GM18867 (cell line): Measurements from ENCODE around the gene RARB.

Experiments
- ATAC-seq: cut with Tn5 transposase; IDR thresholded peaks from one replicate; pipeline ENCODE4 v1.9.1; 2021; ENCODE audit warnings: mild to moderate bottlenecking, moderate library complexity; ENCODE audit not compliant: unreplicated experiment

Gene RARB

DNA sequence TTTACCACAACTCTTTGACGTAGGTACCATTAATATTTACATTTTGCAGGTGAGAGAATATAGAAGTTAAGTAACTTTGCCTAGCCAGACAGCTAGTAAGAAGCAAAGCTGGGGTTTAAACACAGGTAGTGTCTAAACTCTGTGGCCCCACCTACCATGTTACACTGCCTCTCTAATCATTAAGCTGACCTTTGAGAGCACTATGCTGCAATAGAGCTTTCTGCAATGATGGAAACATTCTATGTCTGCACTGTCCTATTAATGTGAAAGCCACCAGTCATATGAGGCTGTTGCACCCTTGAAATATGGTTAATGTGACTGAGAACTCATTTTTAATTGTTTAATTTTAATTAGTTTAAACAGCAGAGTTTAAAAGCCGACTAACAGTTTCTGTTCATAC, 6.3 kb upstream of the RARB start:
- no peak for ATAC-seq

DNA sequence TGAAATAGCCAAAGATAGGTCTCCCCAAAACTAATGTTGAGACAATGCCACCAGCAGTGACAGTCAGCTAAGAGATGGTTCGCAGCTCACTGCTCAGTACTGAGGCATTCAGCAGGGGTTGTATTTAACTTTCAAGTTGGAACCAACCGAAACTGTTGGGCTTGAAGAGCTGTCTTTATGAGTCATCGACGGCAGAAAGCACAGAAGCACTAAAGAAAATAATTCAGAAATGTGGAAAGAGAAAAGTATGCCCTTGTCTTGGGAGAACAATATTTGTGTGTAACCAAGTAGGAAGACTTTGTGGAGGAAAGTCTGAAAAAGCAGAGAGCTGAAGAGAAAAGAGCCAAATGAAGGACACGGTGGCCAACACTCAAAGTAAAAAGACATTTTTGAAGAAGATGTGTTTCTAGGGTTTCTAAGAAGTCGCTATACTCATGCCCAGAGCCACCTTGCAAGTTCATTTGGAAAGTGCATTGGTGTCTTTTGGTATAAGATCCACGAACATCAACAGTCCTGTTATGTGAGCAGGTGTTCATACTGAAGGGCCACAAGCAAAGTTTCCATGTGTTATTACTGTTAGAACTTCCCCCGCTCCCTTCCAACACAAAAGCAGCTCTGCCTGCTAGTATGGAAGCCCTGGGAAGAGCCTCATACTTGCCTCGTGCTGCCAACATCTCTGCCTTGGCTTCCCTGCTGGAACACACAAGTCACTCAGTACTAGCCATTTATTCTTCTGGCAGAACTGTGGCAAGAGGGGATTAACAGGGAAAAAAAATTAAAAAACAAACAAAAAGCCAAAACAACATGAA, 4.1 kb upstream of the RARB start:
- no peak for ATAC-seq

- no peak for ATAC-seq
Observed at GRCh38 chr3:25424614-25425013, 3.4 kb upstream of the RARB start.

DNA sequence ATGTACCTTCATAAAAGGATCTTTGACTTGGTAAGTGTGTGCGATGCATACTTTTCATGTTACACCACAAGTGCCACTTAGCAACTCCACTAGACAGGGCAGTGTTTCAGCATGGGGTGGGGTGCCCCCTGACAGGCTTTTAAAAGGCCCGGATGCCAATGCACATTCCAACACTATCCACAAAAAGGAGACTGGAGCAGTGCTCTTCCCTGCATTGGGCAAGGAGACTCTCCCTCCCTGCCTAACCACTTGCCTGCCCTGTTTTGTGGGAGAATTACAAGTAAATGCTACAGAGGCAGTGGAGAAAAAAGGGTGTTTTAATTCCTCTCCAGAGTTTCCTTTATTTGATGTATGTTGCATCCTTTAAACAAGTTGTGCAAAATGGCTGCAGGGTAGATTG, 1.7 kb upstream of the RARB start:
- no peak for ATAC-seq

DNA sequence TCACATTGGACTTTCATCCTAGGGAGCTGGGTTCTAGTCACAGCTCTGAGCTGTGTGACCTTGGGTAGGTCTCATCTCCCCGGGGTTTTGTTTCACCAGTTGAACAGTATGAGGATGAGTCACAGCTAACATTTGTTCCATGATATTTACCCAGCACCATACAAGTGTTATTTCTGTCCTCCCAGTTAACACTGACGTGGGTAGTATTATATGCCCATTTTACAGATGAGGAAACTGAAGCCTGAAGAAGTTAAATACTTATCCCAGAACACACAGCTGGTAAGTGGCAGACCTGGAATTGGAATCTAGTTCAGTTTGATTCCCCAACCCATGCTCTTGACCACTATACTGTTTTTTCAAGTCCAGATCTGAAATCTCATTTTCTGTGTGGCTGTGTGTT, 908 bp upstream of the RARB start:
- ATAC-seq = no peak

DNA sequence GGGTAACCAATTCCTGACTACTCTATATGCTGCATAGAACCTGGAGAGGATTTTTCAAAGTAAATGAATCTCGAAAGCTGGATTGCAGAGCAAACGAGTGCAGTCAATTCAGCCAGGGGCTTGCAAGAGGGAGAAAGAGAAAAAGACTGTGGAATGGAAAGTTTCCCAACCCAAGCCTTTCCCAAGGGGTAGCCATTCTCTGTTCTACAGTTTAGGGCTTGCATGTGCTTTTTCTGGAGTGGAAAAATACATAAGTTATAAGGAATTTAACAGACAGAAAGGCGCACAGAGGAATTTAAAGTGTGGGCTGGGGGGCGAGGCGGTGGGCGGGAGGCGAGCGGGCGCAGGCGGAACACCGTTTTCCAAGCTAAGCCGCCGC, 511 bp upstream of the RARB start:
- no peak for ATAC-seq

DNA sequence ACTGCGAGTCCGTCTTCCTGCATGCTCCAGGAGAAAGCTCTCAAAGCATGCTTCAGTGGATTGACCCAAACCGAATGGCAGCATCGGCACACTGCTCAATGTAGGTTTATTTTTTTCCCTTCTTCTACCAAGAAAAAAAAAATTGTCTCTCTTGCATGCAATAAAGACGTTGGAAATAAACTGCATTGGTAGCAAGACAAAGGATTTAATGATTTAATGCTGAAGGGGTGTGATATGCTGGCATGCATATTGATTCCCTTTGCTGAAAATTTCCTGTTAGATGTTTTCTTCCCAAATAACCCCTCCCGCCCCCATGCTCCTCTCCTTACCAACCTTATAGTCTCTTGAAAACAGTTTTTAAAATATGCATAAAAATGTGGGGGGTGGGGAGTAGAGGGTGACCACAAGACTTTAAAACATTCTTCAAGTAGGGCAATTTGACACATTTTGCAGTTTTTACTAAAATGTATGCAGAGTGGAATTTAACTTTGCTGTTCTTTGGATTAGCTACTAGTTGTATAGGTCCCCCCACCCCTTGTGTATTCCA, 799 bp downstream of the RARB start:
- no peak for ATAC-seq

DNA sequence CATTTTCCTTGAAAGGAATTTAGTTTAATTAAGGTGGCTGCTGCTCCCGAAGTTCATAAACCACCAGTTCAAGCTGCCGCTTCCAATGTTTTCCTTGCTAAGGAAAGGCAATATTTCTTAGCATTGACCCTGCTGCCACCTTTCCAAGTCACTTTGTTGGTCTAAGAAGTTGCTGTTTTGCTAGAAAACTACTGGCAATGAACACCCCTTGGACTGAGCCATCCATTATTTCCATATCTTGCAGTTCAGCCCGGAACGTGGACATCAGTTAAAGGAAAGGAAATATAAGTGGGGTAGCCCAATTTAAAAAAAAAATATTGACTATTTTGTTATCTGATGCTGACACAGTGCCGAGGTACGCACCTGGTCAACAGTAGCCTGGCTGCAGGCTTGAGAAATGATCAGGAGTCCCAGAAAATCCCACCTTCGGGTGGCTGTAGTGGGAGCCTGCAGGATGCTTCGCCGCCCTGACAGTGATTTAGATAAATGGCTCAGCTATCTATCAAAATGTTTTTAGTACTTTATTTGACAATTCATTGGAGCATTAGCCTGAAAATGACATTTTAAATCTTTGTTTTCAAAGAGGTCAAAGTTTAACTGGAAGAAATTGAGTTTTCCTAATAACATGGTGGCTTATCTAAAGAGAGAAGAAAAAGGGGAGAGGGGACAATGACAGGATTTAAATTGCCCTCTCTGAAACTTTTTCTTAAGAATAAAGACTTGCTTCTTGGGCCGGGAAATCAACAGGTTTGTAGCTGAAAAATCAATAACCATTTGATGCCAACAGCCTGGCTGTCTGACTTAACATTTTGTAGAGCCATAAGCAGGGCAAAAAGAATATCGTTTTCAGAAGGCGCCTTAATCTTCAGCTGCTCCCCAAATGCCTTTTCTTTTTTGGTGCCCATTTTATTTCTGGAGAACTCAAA, 1.6 kb downstream of the RARB start:
- ATAC-seq = no peak

DNA sequence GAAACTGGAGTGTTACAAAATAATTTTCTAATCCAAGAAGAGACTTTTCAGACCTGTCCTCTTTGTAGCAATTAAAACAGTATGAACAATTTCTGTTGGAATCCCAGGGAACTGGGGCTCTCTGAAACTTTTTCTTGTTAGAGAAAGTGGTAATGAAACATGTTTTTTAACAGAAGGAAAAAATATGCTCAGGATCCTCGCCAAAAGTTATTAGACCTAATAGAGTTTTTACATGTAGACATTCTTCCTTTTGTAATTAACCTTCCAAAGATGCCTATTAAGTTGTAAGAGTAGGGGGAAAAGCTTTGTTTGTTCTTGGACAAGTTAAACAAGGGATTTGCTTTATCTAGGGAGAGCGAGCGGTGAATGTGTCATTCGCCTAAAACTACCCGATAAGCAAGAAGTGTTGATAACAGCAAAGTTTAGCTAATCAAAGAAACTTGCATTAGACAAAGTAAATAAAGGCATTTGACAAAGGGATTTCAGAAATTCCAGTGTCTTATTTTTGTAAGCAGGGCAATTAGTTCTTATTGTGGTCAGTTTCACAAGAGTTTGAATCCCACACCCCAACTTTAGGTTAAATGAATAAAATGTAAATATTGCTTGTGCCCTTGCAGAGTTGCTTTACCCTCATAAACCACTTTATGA, 2.3 kb downstream of the RARB start:
- ATAC-seq = no peak

GRCh38 chr3:25430935-25431770, 3.1 kb downstream of the RARB start:
- no peak for ATAC-seq

DNA sequence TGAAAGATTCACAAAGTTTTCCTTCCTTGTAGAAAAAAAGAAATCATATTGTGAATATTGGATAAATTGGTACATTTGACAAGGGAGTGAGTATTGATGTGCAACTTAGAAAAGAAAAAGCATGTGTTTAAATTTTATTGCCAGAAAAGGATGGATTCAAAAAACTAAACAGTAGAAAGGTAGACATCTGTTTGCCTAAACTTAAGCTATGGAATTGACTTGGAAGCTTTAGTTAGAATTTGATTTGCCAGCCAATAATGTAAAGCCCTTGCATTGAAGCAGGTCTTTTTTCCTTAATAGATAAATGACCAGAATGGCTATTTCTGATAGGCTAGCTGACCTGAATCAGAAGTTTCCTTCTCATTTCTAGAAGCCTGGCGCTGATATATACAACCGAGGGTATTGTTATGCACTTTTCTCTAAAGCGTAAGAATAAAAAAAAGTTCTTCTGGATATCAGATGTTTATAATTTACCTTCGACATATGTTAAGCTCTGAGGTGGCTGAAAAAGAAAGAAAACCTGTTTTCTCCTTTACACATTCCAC, 4.2 kb downstream of the RARB start:
- no peak for ATAC-seq

DNA sequence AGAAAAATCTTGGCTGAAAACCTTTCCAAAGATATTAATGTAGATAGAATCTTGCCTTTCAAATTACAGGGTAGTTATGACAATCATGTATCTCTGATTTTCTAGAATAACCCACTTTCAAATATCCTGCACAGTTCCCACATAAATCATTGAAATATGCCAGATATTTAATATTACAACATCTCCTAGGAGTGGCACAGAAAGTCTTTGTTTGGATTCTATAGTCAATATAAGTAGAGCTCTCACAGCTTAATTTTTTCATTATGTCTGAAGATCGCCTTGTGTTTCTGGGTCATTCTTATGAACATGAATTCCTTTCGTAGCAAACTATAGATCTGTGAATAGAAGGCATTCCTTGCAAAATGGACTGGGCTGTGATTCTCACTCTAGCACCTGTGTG, 5.0 kb downstream of the RARB start:
- ATAC-seq = no peak

DNA sequence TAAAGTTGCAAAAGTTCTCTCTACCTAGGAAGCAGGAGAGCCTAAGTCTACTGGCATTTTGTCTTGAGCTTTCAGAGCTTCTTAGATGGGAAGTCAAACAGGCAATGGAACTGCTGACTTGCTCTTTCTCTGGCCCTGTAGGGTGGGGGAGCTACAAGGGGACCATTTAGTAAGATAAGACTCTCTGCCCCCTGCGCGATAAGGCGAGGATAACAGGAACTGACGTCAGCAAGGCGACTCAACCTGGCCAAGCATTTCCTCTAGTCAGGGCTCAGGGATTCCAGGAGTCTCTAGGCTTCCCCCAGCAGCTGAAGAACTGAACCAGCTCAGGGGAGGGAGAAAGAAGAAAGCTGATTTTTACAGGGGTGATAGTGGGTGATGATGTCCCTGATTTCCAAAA, 5.8 kb downstream of the RARB start:
- ATAC-seq = no peak

DNA sequence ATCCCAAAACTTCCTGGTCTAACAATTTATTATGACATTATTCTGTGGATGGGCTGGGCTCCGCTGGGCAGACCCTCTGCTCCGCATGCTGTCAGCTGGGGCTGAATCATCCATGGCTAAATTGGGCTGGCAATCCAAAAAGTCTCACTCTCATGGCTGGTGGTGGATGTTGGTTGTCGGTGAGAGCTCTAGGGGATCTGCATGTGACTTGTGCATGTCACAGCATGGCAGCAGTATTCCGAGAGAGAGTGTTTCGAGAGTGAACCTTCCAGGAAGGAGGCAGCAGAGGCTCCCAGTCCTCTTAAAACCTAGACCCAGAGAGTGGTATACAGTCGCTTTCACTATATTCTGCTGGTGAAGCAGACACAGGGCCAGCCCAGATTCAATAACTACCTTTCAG, 9.9 kb downstream of the RARB start:
- ATAC-seq = no peak

DNA sequence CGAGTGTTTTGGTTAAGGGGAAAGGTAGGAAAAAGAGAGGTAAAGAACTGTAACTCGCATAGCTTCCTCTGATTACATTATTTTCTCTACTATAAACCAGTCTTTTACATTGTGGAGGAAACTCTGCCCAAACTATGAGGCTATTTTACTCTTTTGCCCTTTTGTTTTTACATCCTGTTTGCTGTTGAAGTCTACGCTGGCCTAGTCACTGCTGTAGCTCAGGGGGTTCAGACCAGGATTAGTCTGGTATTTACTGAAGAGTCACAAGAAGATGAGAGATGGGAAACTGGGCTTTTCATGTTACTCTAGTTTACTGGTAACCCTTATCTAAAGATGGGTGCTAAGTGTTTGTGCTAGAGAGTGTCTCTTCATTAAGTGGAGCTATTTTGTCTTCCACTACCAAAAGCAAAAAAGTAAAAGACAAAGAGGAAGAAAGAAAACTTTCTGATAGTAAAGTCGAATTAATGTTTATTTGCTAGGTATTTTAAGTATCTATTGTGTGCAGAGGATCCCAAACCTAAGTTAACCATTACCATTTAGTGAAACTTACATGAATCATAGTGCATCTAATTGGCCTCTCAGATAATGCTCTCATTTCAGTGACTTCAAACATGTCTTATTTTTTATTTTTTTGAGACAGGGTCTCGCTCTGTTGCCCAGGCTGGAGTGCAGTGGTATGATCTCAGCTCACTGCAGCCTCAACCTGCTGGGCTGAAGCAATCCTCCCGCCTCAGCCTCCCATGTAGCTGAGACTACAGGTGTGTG, 10.9 kb downstream of the RARB start:
- ATAC-seq = no peak

- ATAC-seq = no peak
Observed at GRCh38 chr3:25441234-25441856, 13.3 kb downstream of the RARB start.

- no peak for ATAC-seq
Observed at GRCh38 chr3:25442486-25442885, 14.4 kb downstream of the RARB start.

DNA sequence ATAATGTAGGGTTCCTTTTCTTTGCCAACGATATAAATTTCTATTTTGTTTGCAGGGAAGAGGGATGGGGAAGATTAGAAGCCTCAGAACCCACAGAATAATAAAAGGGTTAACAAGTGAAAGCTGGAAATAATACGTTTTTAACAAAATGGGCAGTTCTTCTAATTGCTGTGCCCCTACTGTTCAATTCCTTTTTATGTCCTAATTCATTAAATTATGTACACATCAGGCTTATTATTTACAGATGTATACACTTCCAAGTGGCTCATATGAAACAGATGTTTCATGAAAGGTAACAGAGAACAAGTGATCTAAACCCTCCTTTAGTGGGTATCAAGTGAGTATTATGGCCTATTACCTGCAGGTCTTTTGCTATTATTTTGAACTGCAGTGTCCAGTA, 16.2 kb downstream of the RARB start:
- ATAC-seq = no peak

DNA sequence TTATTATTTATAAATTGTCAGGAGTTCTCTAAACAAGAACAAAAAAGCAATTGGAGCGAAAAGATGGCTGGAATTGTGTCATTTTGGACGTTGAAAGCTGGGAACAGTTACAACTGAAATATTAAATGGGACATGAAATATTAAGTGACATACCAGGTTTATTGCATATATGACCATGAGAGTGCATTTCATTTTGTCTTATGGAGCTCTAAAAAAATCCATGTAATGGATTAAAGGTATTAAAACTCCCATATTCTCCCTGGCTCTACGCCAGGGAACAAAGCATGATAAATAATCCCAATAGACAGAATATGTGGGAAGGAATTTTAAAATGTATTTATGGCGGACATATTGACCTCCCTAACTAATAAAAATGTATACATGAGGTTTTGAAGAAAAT, 17.7 kb downstream of the RARB start:
- no peak for ATAC-seq
